ENCODE data around the gene PPP1R36. TPM values are rescaled to one million over a fixed set of nuclear protein-coding genes. Genes with fewer than 3 reads are reported as not detected.
"Not testable (repeated sequence)": the region's sequence is repeated elsewhere in the genome, so short reads cannot be mapped to it uniquely, and the experiment has no call there.

The PPP1R36 gene
- total RNA-seq, 3 donors from 2014 or later: not detected

- H3K4me1 Mint-ChIP-seq (ENCODE audit: low read depth): peaks cover 30% of the 10 kb centered on the region
- no peak for DNase-seq
- no peaks in the 10 kb centered on the region for H3K9me3 Mint-ChIP-seq
- peaks cover 11% of the 10 kb centered on the region for H3K27me3 Mint-ChIP-seq (ENCODE audit: low read depth)
- no peak for ATAC-seq
- H3K36me3 Mint-ChIP-seq (ENCODE audit: insufficient read depth): no peaks in the 10 kb centered on the region
- H3K4me3 Mint-ChIP-seq: peak overlapping the region; percentile 96
These were observed 8.3 kb upstream of the PPP1R36 start for GRCh38 chr14:64541261-64541971.

DNA sequence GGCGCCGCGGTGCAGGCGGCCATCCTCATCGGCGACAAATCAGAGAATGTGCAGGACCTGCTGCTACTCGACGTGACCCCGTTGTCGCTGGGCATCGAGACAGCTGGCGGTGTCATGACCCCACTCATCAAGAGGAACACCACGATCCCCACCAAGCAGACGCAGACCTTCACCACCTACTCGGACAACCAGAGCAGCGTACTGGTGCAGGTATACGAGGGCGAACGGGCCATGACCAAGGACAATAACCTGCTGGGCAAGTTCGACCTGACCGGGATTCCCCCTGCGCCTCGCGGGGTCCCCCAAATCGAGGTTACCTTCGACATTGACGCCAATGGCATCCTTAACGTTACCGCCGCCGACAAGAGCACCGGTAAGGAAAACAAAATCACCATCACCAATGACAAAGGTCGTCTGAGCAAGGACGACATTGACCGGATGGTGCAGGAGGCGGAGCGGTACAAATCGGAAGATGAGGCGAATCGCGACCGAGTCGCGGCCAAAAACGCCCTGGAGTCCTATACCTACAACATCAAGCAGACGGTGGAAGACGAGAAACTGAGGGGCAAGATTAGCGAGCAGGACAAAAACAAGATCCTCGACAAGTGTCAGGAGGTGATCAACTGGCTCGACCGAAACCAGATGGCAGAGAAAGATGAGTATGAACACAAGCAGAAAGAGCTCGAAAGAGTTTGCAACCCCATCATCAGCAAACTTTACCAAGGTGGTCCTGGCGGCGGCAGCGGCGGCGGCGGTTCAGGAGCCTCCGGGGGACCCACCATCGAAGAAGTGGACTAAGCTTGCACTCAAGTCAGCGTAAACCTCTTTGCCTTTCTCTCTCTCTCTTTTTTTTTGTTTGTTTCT is 7.6 kb upstream of the PPP1R36 start:
- Mint-ChIP-seq H3K4me3 (peak overlapping the region; percentile 38), H3K4me1 (ENCODE audit: low read depth) (peaks cover 30% of the 10 kb centered on the region), H3K36me3 (ENCODE audit: insufficient read depth) (no peaks in the 10 kb centered on the region), H3K9me3 (no peaks in the 10 kb centered on the region), H3K27me3 (ENCODE audit: low read depth) (peaks cover 11% of the 10 kb centered on the region)
- DNase-seq (no peak), ATAC-seq (no peak)

GRCh38 chr14:64542836-64543201 is 6.9 kb upstream of the PPP1R36 start:
- DNase-seq (no peak), ATAC-seq (no peak)
- Mint-ChIP-seq H3K36me3 (ENCODE audit: insufficient read depth) (no peaks in the 10 kb centered on the region), H3K27me3 (ENCODE audit: low read depth) (peaks cover 11% of the 10 kb centered on the region), H3K4me1 (ENCODE audit: low read depth) (peaks cover 30% of the 10 kb centered on the region), H3K9me3 (no peaks in the 10 kb centered on the region), H3K4me3 (no peak overlapping the region)

GRCh38 chr14:64544607-64545312 is 5.0 kb upstream of the PPP1R36 start:
- Mint-ChIP-seq H3K4me1 (ENCODE audit: low read depth) (peaks cover 34% of the 10 kb centered on the region), H3K4me3 (no peak overlapping the region), H3K9me3 (no peaks in the 10 kb centered on the region), H3K36me3 (ENCODE audit: insufficient read depth) (no peaks in the 10 kb centered on the region), H3K27me3 (ENCODE audit: low read depth) (peaks cover 17% of the 10 kb centered on the region)
- DNase-seq (no peak), ATAC-seq (no peak)

DNA sequence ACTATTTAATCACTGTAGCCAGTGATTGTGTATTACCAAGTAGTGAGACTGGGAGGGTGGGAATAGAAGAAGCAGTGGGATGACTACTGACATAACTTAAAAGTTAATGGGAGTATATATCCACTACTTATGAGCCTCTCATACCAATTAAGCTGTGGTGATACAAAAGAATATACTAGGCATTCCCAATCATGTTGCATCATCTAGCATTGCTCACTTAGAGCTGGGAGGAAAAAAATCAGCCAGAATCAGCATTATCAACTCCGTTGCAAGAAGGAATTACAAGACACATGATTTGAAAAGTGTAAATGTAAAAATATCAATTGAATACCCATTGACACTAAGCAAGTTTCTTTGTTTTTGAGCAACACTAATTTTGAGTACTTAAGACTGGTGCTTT is 745 bp upstream of the PPP1R36 start:
- Mint-ChIP-seq H3K4me3 (peak overlapping the region; percentile 29), H3K36me3 (ENCODE audit: insufficient read depth) (no peaks in the 10 kb centered on the region), H3K4me1 (ENCODE audit: low read depth) (peaks cover 14% of the 10 kb centered on the region), H3K9me3 (no peaks in the 10 kb centered on the region), H3K27me3 (ENCODE audit: low read depth) (peaks cover 6% of the 10 kb centered on the region)
- no peak for DNase-seq
- no peak for ATAC-seq

GRCh38 chr14:64550621-64551333 is 1.0 kb downstream of the PPP1R36 start:
- peaks cover 6% of the 10 kb centered on the region for H3K27me3 Mint-ChIP-seq (ENCODE audit: low read depth)
- no peak for DNase-seq
- H3K36me3 Mint-ChIP-seq (ENCODE audit: insufficient read depth): no peaks in the 10 kb centered on the region
- peak overlapping the region; percentile 51 for H3K4me3 Mint-ChIP-seq
- no peak for ATAC-seq
- H3K9me3 Mint-ChIP-seq: no peaks in the 10 kb centered on the region
- H3K4me1 Mint-ChIP-seq (ENCODE audit: low read depth): peaks cover 14% of the 10 kb centered on the region

DNA sequence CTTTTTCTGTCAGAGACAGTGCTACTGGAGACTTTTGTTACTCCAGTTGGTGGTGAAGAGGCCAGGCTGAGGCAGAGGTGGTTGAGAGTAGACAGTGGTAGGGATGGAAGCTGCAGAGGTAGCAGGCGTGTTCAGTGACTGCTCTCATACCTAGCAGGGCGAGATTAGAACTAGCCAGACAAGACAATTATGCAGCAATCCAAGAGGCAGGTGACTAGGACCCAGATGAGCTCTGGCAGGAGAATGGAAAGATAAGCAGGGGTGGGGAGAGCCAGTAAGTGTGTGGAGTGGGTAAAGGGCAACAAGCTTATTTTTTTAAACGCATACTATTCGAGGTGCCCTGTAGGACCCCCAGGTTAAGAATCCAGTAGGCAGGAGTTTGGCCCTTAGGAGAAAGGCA is 4.8 kb downstream of the PPP1R36 start:
- Mint-ChIP-seq H3K36me3 (ENCODE audit: insufficient read depth) (no peaks in the 10 kb centered on the region), H3K4me1 (ENCODE audit: low read depth) (peaks cover 7% of the 10 kb centered on the region), H3K27me3 (ENCODE audit: low read depth) (peaks cover 3% of the 10 kb centered on the region), H3K4me3 (no peak overlapping the region), H3K9me3 (no peaks in the 10 kb centered on the region)
- DNase-seq (no peak), ATAC-seq (no peak)

DNA sequence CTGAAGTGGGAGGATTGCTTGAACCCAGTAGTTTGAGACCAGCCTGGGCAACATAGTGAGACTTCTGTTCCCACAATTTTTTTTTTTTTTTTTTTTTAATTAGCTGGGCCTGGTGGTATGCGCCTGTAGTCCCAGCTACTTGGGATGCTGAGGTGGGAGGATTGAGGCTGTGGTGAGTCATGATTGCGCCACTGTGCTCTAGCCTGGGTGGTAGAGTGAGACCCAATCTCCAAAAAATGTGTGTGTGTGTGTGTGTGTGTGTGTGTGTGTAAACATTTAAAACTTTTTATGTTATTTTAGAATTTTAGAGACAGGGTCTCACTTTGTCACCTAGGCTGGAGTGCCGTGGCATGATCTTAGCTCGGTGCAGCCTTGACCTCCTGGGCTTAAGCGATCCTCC is 6.8 kb downstream of the PPP1R36 start:
- Mint-ChIP-seq H3K27me3 (ENCODE audit: low read depth) (peaks cover 3% of the 10 kb centered on the region), H3K4me3 (no peak overlapping the region), H3K4me1 (ENCODE audit: low read depth) (peaks cover 9% of the 10 kb centered on the region), H3K9me3 (no peaks in the 10 kb centered on the region), H3K36me3 (ENCODE audit: insufficient read depth) (no peaks in the 10 kb centered on the region)
- DNase-seq (no peak), ATAC-seq (no peak)

GRCh38 chr14:64558216-64558615 is 8.5 kb downstream of the PPP1R36 start:
- not testable (repeated sequence) for DNase-seq; H3K9me3 Mint-ChIP-seq; ATAC-seq; H3K27me3 Mint-ChIP-seq (ENCODE audit: low read depth); H3K36me3 Mint-ChIP-seq (ENCODE audit: insufficient read depth); H3K4me3 Mint-ChIP-seq
- H3K4me1 Mint-ChIP-seq (ENCODE audit: low read depth): peaks cover 11% of the 10 kb centered on the region

GRCh38 chr14:64561631-64562030 is 11.9 kb downstream of the PPP1R36 start:
- Mint-ChIP-seq H3K4me3 (no peak overlapping the region), H3K27me3 (ENCODE audit: low read depth) (peaks cover 6% of the 10 kb centered on the region), H3K36me3 (ENCODE audit: insufficient read depth) (no peaks in the 10 kb centered on the region), H3K9me3 (no peaks in the 10 kb centered on the region), H3K4me1 (ENCODE audit: low read depth) (peaks cover 11% of the 10 kb centered on the region)
- ATAC-seq: no peak
- no peak for DNase-seq

GRCh38 chr14:64562436-64562835 is 12.7 kb downstream of the PPP1R36 start:
- peaks cover 6% of the 10 kb centered on the region for H3K27me3 Mint-ChIP-seq (ENCODE audit: low read depth)
- no peaks in the 10 kb centered on the region for H3K9me3 Mint-ChIP-seq
- no peaks in the 10 kb centered on the region for H3K36me3 Mint-ChIP-seq (ENCODE audit: insufficient read depth)
- H3K4me3 Mint-ChIP-seq: no peak overlapping the region
- ATAC-seq (no peak), DNase-seq (no peak)
- peaks cover 11% of the 10 kb centered on the region for H3K4me1 Mint-ChIP-seq (ENCODE audit: low read depth)

GRCh38 chr14:64563696-64564095 is 13.9 kb downstream of the PPP1R36 start:
- ATAC-seq (no peak), DNase-seq (no peak)
- no peaks in the 10 kb centered on the region for H3K9me3 Mint-ChIP-seq
- H3K27me3 Mint-ChIP-seq (ENCODE audit: low read depth): peaks cover 3% of the 10 kb centered on the region
- H3K36me3 Mint-ChIP-seq (ENCODE audit: insufficient read depth): no peaks in the 10 kb centered on the region
- H3K4me1 Mint-ChIP-seq (ENCODE audit: low read depth): peaks cover 11% of the 10 kb centered on the region
- no peak overlapping the region for H3K4me3 Mint-ChIP-seq

GRCh38 chr14:64566651-64567122 is 16.9 kb downstream of the PPP1R36 start:
- peaks cover 3% of the 10 kb centered on the region for H3K27me3 Mint-ChIP-seq (ENCODE audit: low read depth)
- H3K9me3 Mint-ChIP-seq: no peaks in the 10 kb centered on the region
- H3K4me3 Mint-ChIP-seq: no peak overlapping the region
- DNase-seq (no peak), ATAC-seq (no peak)
- no peaks in the 10 kb centered on the region for H3K36me3 Mint-ChIP-seq (ENCODE audit: insufficient read depth)
- H3K4me1 Mint-ChIP-seq (ENCODE audit: low read depth): peaks cover 1% of the 10 kb centered on the region

DNA sequence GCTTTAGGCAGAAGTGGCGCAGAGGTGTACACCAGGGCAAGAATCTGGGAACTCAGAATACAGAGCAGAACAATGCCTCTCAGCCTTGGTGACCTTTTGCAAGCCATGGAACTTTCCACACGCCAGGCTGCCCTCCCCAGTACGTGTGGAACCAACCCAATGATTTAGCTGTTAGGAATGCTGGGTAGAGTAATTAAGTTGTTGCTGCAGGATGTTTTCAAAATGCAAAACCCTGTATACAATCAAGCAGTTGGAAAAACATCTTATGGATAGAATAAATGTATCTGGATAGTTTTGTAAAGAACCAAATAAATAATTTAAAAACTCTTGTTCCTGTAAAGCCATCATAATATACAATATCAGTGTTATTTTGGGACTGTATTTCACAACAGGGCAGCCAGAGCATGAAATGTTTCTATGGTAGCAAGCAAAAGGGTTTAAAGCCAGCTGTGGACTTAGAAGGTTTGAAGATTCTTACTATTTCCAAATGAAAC is 19.4 kb downstream of the PPP1R36 start:
- Mint-ChIP-seq H3K27me3 (ENCODE audit: low read depth) (peaks cover 3% of the 10 kb centered on the region), H3K9me3 (no peaks in the 10 kb centered on the region), H3K4me1 (ENCODE audit: low read depth) (no peaks in the 10 kb centered on the region), H3K4me3 (no peak overlapping the region), H3K36me3 (ENCODE audit: insufficient read depth) (no peaks in the 10 kb centered on the region)
- ATAC-seq (no peak), DNase-seq (no peak)
